KOPT-K1 (cell line): ENCODE measurements around the gene CORO1A.
"Not testable (repeated sequence)": the region's sequence is repeated elsewhere in the genome, so short reads cannot be mapped to it uniquely, and the experiment has no call there.

Experiments
- H3K27ac ChIP-seq: fragments of 200-600 bp; sonication (generic); 2 replicates; pipeline ENCODE4 v1.5.1; 2016; ENCODE audit warnings: antibody characterized with exemption, mild to moderate bottlenecking, low read depth, low read length; ENCODE audit not compliant: poor library complexity, severe bottlenecking
- H3K36me3 ChIP-seq: fragments of 200-600 bp; sonication (generic); 2 replicates; pipeline ENCODE4 v1.5.1; 2017; ENCODE audit warnings: antibody characterized with exemption, mild to moderate bottlenecking, low read length, moderate library complexity; ENCODE audit not compliant: insufficient read depth
- H3K9me3 ChIP-seq: fragments of 200-600 bp; sonication (generic); 2 replicates; pipeline ENCODE4 v1.5.1; 2017; ENCODE audit warnings: antibody characterized with exemption, low read length, mild to moderate bottlenecking; ENCODE audit not compliant: insufficient read depth, poor library complexity, severe bottlenecking

Gene CORO1A

GRCh38 chr16:30209032-30209431 is 25.6 kb downstream of the CORO1A start:
- not testable (repeated sequence) for H3K36me3 ChIP-seq, H3K27ac ChIP-seq, H3K9me3 ChIP-seq

- H3K27ac ChIP-seq, H3K9me3 ChIP-seq, H3K36me3 ChIP-seq: not testable (repeated sequence)
Observed at GRCh38 chr16:30211414-30211813, 28.0 kb downstream of the CORO1A start.

GRCh38 chr16:30217082-30217481 is 33.7 kb downstream of the CORO1A start:
- not testable (repeated sequence) for H3K9me3 ChIP-seq, H3K36me3 ChIP-seq, H3K27ac ChIP-seq
